ENCODE results near the gene MAPK12. TPM values are rescaled to one million over a fixed set of nuclear protein-coding genes. Genes with fewer than 3 reads are reported as not detected.

The MAPK12 gene
- total and polyA plus RNA-seq, 8 donors, result 4.7 to 49.6 (median 8.2) TPM

DNA sequence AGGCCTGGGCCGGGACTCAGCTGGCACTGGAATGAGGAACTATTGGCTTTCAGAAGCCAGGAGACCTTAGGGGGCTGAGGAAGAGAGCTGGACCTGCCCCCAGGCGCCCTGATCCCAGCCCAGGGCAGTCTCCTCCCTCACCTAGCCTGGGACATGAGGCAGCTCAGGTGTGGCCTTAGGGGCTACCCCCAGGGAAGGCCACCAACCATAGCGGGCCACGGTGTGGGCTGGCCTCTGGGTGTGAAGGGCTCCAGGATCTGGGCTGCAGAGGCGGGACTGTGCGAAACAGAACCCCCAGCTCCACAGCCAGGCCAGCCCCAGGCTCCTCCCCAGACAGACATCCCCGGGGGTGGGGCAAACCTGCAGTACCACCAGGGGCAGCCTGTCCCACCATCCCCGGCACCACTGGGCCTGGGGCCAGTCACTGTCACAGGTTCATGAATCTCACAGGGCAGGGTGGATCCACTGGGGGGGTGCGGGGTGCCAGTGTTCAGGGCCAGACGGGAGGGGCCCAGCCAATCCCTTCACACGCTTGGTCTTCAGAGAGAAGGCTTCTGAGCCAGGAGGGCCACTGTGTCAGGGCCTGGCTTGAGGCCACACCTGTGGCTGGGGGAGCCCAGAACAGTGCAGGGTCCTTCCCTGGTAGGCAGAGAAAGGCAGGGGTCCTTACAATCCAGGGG, 42.5 kb upstream of the MAPK12 start:
- intact Hi-C loops (cut with DNase I; ENCODE audit: low total_unique reads), result no loop called here
- Histone ChIP-seq H3K4me3 (peak overlapping the region; percentile 7 to 88 (median 85)), H3K4me1 (peaks cover 80 to 93% (median 87%) of the 10 kb centered on the region in 4 donors), H3K36me3 (peaks cover 0 to 6% (median 0%) of the 10 kb centered on the region in 4 donors), H3K27ac (peak overlapping the region; percentile 94 to 96 (median 95)), H3K27me3 (peaks cover 0 to 18% (median 0%) of the 10 kb centered on the region in 3 donors), H3K9me3 (no peaks in the 10 kb centered on the region)
- 20 to 40% (median 31%) methylated on average over 2 to 11 of the region's 11 CpGs for WGBS, 5 donors
- TF ChIP-seq POLR2A (IDR thresholded peaks at IDR 0.05) (peak in 1 of 4 donors; percentile 23), POLR2AphosphoS5 (IDR thresholded peaks at IDR 0.05) (peak in 2 of 3 donors; percentile 52 to 53), EP300 (IDR thresholded peaks at IDR 0.05) (no peak)
- TF ChIP-seq, protein P1, sequence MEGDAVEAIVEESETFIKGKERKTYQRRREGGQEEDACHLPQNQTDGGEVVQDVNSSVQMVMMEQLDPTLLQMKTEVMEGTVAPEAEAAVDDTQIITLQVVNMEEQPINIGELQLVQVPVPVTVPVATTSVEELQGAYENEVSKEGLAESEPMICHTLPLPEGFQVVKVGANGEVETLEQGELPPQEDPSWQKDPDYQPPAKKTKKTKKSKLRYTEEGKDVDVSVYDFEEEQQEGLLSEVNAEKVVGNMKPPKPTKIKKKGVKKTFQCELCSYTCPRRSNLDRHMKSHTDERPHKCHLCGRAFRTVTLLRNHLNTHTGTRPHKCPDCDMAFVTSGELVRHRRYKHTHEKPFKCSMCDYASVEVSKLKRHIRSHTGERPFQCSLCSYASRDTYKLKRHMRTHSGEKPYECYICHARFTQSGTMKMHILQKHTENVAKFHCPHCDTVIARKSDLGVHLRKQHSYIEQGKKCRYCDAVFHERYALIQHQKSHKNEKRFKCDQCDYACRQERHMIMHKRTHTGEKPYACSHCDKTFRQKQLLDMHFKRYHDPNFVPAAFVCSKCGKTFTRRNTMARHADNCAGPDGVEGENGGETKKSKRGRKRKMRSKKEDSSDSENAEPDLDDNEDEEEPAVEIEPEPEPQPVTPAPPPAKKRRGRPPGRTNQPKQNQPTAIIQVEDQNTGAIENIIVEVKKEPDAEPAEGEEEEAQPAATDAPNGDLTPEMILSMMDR (IDR thresholded peaks at IDR 0.05), result peak in 1 of 7 experiments; percentile 5
- DNase-seq, result peak; percentile 71 to 79

DNA sequence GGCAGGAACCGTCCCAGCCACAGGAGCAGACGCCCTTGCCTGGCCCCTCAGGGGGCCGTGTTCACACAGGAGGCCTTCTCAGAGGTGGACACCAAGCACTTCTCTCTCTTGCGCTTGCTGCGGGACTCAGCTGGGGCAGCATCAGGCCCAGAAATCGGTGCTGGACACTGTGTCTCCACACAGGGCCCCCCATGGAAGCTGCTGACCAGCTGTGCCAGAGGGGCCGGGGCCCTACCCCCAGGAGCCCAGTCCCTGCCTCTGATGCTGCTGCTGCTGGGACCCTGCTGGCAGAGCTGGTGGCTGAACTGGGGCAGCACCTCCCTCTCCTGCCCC, 42.0 kb upstream of the MAPK12 start:
- DNase-seq, result no peak

DNA sequence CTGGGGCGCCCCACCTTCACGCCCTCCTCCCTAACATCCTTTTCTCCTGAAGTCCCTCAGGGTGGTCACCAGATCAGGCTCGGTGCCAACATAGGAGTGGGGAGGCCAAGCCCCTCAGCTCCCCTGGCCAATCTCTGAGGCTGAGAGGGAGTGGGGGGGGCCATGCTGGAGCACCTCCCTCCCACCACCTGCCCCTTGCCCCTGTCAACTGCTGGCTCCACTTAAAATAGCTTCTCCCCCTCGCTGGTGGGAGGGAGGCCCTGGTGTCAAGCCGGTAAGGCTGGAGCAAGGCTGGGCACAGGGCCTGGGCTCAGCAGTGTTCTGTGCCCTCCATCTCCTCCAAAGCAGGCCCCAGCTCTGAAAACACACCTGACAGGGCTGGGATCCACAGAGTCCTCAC, 41.1 kb upstream of the MAPK12 start:
- intact Hi-C loops (cut with DNase I; ENCODE audit: low total_unique reads), result no loop called here

More for the DNA sequence above, 42.0 kb upstream of the MAPK12 start:
- intact Hi-C loops (cut with DNase I; ENCODE audit: low total_unique reads), result no loop called here
- no peaks in the 10 kb centered on the region for H3K9me3 ChIP-seq
- peak overlapping the region; percentile 3 to 88 (median 8) for H3K4me3 ChIP-seq
- peaks cover 85 to 93% (median 87%) of the 10 kb centered on the region in 4 donors for H3K4me1 ChIP-seq
- TF ChIP-seq, protein P1 (IDR thresholded peaks at IDR 0.05), result no peak
- TF ChIP-seq POLR2AphosphoS5 (IDR thresholded peaks at IDR 0.05), result no peak
- TF ChIP-seq POLR2A (IDR thresholded peaks at IDR 0.05), result no peak
- no peak for TF ChIP-seq EP300 (IDR thresholded peaks at IDR 0.05)
- peak overlapping the region; percentile 94 to 96 (median 95) for H3K27ac ChIP-seq
- peaks cover 0 to 18% (median 0%) of the 10 kb centered on the region in 3 donors for H3K27me3 ChIP-seq
- 36 to 64% (median 46%) methylated on average over 7 of the region's 7 CpGs for WGBS, 5 donors
- H3K36me3 ChIP-seq, result peaks cover 0 to 6% (median 0%) of the 10 kb centered on the region in 4 donors

DNA sequence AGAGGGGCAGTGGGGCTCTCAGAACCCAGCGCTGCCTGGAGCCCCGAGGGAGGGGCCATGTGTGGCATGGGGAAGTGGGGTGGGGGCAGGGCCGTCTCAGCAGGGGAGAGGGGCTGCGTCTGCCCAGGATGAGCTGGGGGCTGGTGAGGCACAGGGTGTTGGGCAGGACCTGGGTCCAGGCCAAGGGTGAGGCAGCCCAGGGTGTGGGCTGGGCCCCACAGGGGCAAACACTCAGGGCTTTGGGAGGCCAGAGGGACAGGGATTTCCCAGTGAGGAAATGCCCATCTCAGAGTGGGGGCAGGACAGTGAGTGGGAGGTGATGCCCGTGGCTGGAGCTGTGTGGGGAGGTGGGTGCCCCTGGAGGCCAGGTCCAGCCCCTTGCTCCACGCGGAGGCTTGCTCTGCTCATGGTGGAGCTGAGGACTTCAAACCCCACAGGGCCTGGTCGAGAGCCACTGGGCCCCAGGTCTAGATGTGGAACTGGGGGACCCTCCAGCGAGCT, 40.6 kb upstream of the MAPK12 start:
- 19 to 43% (median 31%) methylated on average over 7 to 9 of the region's 9 CpGs for WGBS, 5 donors
- Histone ChIP-seq H3K27me3 (peaks cover 0 to 18% (median 0%) of the 10 kb centered on the region in 3 donors), H3K4me3 (peak overlapping the region in 2 of 4 donors; percentile 33 to 49), H3K4me1 (peaks cover 92 to 99% (median 93%) of the 10 kb centered on the region in 4 donors), H3K36me3 (peaks cover 0 to 6% (median 0%) of the 10 kb centered on the region in 4 donors), H3K27ac (peak overlapping the region; percentile 94 to 96 (median 95)), H3K9me3 (no peaks in the 10 kb centered on the region)
- TF ChIP-seq POLR2AphosphoS5 (IDR thresholded peaks at IDR 0.05) (no peak), EP300 (IDR thresholded peaks at IDR 0.05) (no peak), POLR2A (IDR thresholded peaks at IDR 0.05) (no peak)
- DNase-seq, result peak; percentile 58 to 72
- intact Hi-C loops (cut with DNase I; ENCODE audit: low total_unique reads), result no loop called here

More for the DNA sequence above, 41.1 kb upstream of the MAPK12 start:
- Histone ChIP-seq H3K27ac (peak overlapping the region; percentile 94 to 96 (median 95)), H3K4me1 (peaks cover 87 to 94% (median 88%) of the 10 kb centered on the region in 4 donors), H3K4me3 (peak overlapping the region in 1 of 4 donors; percentile 33), H3K9me3 (no peaks in the 10 kb centered on the region), H3K27me3 (peaks cover 0 to 18% (median 0%) of the 10 kb centered on the region in 3 donors), H3K36me3 (peaks cover 0 to 6% (median 0%) of the 10 kb centered on the region in 4 donors)
- WGBS, 5 donors, result 33 to 50% (median 42%) methylated on average over 3 to 5 of the region's 5 CpGs
- TF ChIP-seq POLR2AphosphoS5 (IDR thresholded peaks at IDR 0.05) (no peak), POLR2A (IDR thresholded peaks at IDR 0.05) (no peak), EP300 (IDR thresholded peaks at IDR 0.05) (no peak)
- TF ChIP-seq, protein P1 (IDR thresholded peaks at IDR 0.05), result no peak
- peak; percentile 25 to 53 for DNase-seq
